ENCODE measurements around the gene AMER2. TPM values are rescaled to one million over a fixed set of nuclear protein-coding genes. Genes with fewer than 3 reads are reported as not detected.

Gene AMER2
- total RNA-seq, 1 donor from 2014 or later: not detected

- H3K27me3 ChIP-seq (ENCODE audit: low read depth): peaks cover 52% of the 10 kb centered on the region
- no peak overlapping the region for H3K27ac ChIP-seq (replicated peaks)
- H3K4me1 ChIP-seq: no peaks in the 10 kb centered on the region
- H3K9me3 ChIP-seq (replicated peaks): peaks cover 11% of the 10 kb centered on the region
- H3K4me3 ChIP-seq: no peak overlapping the region
- intact Hi-C loops (cut with micrococcal nuclease): no loop called here
- TF ChIP-seq CTCF (IDR thresholded peaks at IDR 0.05; ENCODE audit: borderline replicate concordance): no peak
- H3K36me3 ChIP-seq: no peaks in the 10 kb centered on the region
- no peak for DNase-seq
Measured at GRCh38 chr13:25131881-25132420, 40.1 kb downstream of the AMER2 start.

GRCh38 chr13:25130944-25131343, 41.1 kb downstream of the AMER2 start:
- H3K4me3 ChIP-seq: no peak overlapping the region
- H3K4me1 ChIP-seq: no peaks in the 10 kb centered on the region
- TF ChIP-seq CTCF (IDR thresholded peaks at IDR 0.05; ENCODE audit: borderline replicate concordance): no peak
- peaks cover 18% of the 10 kb centered on the region for H3K9me3 ChIP-seq (replicated peaks)
- DNase-seq: no peak
- H3K27me3 ChIP-seq (ENCODE audit: low read depth): peaks cover 42% of the 10 kb centered on the region
- H3K27ac ChIP-seq (replicated peaks): no peak overlapping the region
- H3K36me3 ChIP-seq: no peaks in the 10 kb centered on the region
- intact Hi-C loops (cut with micrococcal nuclease): no loop called here

GRCh38 chr13:25118378-25118905, 53.6 kb downstream of the AMER2 start:
- H3K9me3 ChIP-seq (replicated peaks): peaks cover 20% of the 10 kb centered on the region
- no peaks in the 10 kb centered on the region for H3K36me3 ChIP-seq
- H3K4me3 ChIP-seq: no peak overlapping the region
- peaks cover 55% of the 10 kb centered on the region for H3K27me3 ChIP-seq (ENCODE audit: low read depth)
- no peak for TF ChIP-seq CTCF (IDR thresholded peaks at IDR 0.05; ENCODE audit: borderline replicate concordance)
- intact Hi-C loops (cut with micrococcal nuclease): no loop called here
- no peak for DNase-seq
- H3K4me1 ChIP-seq: no peaks in the 10 kb centered on the region
- no peak overlapping the region for H3K27ac ChIP-seq (replicated peaks)

DNA sequence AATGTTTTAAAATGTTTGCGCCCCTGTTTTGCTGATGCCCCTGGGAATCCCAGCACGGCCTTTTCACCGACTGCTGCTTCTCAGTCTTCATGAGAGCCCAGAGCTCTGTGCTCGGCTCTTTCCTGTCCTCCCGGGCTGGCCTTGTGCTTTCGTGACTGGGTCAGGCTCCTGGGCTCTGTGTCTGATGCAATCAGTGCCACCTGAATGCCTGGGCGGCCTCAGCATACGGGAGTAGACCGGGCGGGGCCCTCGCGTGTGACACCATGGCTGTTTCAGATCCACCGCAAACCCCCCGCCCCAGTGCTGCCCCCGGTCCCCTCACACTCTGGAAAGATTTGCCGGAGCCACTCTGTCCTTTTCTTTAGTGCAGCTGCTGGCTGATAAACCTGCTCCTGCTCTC, 54.8 kb downstream of the AMER2 start:
- no peak overlapping the region for H3K27ac ChIP-seq (replicated peaks)
- intact Hi-C loops (cut with micrococcal nuclease): no loop called here
- H3K27me3 ChIP-seq (ENCODE audit: low read depth): peaks cover 63% of the 10 kb centered on the region
- H3K9me3 ChIP-seq (replicated peaks): peaks cover 9% of the 10 kb centered on the region
- no peak overlapping the region for H3K4me3 ChIP-seq
- no peaks in the 10 kb centered on the region for H3K36me3 ChIP-seq
- H3K4me1 ChIP-seq: no peaks in the 10 kb centered on the region
- DNase-seq: no peak
- TF ChIP-seq CTCF (IDR thresholded peaks at IDR 0.05; ENCODE audit: borderline replicate concordance): no peak

DNA sequence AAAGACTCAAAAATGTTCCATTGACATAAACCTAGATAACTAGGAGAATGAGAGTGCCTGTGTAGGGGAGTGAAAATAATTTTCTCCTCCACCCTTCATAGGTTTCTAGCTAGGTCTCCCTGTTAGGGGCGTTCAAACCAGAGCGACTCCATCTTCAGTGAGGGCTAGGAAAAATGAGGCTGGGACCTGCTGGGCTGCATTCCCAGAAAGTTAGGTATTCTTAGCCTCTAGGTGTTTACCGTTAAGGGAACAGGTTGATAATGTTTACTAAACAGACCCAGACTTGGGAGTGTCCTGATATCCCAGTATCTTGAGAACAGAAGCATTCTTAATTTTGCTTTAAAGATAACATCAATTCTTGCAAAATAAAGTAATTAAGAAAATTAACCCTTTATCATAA, 56.0 kb downstream of the AMER2 start:
- DNase-seq: no peak
- TF ChIP-seq CTCF (IDR thresholded peaks at IDR 0.05; ENCODE audit: borderline replicate concordance): no peak
- Histone ChIP-seq H3K27me3 (ENCODE audit: low read depth) (peaks cover 63% of the 10 kb centered on the region), H3K36me3 (no peaks in the 10 kb centered on the region), H3K27ac (replicated peaks) (no peak overlapping the region), H3K4me1 (no peaks in the 10 kb centered on the region), H3K9me3 (replicated peaks) (no peaks in the 10 kb centered on the region), H3K4me3 (no peak overlapping the region)
- intact Hi-C loops (cut with micrococcal nuclease): no loop called here
